GM18517 (cell line): ENCODE results near the gene C1orf105.

Experiments
- ATAC-seq: cut with Tn5 transposase; IDR thresholded peaks from one replicate; pipeline ENCODE4 v1.9.1; 2021; ENCODE audit warnings: mild to moderate bottlenecking, moderate library complexity; ENCODE audit not compliant: unreplicated experiment

The C1orf105 gene

DNA sequence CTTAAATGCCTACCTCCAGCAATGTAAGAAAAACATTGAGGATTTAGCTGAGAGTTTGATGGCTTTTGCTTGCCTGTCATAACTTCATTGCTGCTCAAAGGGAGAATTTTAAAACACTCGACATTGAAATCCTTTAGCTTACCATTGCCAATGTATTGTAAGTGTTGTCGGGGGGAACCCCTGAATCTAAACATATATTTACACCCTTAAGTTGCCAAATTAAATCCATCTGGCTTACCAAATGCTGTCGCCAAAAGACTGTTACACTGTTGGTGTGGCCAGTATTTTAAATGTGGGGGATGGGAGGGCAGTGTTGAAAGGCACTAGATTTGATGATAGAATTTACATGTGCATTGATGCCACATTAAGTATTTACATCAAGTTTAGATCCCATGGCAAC, 24.9 kb upstream of the C1orf105 start:
- no peak for ATAC-seq

- ATAC-seq: no peak
Observed at GRCh38 chr1:172397221-172397620, 23.3 kb upstream of the C1orf105 start.

DNA sequence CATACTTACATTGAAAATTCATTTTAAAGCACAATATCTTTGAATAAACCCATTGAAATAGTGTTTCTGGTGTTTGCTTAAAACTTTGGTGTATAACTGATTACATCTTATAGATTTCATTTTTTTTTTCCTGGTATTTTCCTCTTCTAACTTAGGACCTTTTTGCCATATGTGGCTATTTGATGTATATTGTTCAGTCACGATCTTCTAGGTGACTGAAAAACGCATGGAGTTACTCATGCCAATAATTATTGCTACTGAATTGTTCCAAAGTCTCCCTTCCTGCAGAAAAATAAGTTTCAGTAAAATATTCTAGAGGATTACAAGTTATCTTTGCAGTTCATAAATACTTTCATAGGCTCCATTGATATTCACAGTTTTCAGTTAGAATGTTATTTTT, 22.9 kb upstream of the C1orf105 start:
- no peak for ATAC-seq

GRCh38 chr1:172398193-172398592, 22.3 kb upstream of the C1orf105 start:
- no peak for ATAC-seq

DNA sequence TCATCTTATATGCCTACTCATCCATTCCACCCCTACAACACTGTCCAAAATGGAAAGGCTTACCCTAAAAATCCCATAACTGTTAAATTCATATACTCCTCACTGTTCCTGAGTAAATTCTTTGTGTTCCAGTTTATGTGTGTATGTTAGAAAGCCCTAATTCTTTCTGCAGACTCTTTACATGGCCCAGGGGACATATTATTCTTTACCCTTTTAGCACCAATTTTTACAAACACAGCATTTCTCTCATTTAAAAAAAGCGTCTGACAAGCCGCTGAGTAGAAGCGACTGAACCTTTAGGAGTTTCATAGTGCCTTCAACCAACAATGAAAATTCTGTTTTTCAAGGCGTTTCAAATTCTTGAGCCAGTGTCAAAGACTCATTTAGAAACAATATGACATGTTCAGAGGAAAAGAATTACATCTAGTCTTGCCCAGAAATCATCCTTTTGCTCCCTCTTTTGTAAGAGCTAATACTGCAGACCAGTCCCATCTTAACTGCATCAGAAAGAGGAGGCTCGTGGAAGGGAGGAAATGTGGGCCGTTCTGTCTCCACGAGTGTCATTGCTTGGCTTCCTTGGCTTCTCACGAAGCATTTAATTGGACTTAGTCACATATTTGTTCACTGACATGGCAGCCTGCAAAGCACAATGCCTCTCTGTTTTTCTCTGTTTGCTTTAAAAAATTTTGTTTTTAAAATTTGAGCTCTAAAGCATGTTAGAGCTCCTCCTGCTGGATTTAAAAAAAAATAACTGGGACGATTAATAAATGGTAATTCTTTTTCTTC, 21.3 kb upstream of the C1orf105 start:
- no peak for ATAC-seq

DNA sequence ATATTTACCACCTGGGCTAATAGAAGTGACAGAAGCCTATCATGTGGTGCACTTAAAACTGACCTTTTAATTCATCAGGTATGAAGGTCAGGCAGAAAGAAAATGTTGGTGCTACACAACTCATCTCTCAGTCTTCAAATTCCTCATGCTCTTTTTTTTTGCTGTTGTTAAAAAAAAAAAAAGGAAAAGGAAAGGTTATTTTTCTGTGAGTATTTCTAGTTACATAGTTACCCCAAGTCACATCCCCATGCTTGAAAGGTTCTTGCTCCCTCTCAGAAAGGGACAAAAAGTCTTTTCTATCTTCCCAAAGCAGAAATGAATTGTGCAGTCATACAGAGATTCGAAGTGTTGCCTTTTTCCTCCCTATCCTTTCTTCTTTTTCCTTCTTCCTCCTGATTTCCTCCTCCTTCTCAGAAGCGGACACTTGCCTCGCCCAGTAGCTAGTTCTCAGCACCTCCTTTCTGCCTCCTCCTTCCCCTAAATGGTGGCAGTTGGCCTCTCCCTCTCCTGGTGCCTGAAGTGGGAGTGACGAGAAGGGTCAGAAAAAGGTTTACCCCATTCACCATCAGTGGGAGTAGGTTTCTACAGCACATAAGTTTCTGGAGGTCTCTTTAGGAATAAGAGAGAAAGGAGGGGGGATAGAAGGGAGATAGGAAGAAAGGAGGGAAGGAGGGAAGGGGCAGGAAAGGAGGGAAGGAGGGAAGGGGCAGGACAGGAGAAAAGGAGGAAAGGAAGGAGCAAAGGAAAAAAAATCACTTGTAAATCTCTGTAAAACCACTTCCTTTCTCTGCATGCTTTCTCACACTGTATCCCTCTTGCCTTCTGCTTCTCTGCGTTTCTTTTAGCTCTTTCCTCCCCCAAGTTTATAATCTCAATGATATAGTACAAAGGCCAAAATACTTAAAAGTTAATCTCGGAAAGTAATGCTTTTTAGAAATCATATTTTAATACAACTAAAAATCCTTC, 20.4 kb upstream of the C1orf105 start:
- no peak for ATAC-seq

DNA sequence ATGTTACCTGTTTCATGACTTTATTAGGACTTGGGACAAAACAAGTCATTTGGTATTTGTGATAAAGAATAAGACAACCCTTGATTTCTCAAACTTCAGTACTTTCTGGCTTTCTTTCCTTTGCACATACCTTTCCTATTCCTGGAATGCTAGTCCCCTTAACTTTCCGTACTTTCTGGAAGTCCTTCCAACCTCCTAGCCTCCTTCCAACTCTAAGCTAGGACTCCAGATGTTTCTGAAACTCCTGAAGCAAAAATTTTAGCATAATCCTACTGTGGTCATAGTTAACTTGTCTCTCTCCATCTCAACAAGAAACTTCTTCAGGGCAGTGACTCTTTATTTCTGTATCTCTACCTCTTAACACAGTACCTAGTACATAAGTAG, 19.8 kb upstream of the C1orf105 start:
- no peak for ATAC-seq

DNA sequence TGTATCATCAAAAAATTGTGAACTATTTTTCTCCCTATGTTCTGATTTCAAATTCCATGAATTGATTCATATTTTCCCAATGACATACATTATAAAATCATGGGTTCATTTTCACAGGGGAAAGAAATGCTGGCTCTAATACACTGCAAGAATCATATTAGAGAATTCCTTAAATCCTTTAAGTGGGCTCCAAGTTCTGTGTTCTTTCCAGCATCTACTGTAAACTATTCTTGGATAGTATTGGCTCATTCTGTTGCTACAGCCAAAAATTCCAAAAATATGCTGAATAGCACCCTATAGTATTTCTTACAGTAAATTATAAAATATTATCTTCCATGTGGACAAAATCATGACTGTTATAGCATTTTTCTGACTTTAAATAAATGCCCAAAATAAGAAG, 19.0 kb upstream of the C1orf105 start:
- ATAC-seq: no peak

GRCh38 chr1:172401892-172402291, 18.6 kb upstream of the C1orf105 start:
- no peak for ATAC-seq

- no peak for ATAC-seq
Observed at GRCh38 chr1:172402878-172403569, 17.5 kb upstream of the C1orf105 start.

DNA sequence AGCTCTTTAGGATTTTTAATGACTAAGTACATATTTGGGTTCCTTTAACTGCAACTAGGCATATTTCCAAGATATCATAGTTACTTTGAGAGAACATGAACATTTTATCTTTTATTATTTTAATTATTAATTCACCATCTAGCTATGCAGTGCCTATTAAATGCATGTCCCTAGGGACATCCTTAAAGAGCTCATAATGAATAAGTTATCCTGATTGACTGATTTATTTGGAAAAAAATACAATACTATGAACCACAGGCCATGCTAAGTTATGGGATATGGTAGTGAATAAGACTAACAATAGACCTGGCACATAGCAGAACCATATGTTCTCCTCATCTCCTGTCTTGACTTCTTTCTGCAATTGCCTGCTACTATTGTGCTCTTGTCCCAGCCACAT, 16.4 kb upstream of the C1orf105 start:
- ATAC-seq: no peak

- no peak for ATAC-seq
Observed at GRCh38 chr1:172405912-172406311, 14.6 kb upstream of the C1orf105 start.

GRCh38 chr1:172406968-172407367, 13.5 kb upstream of the C1orf105 start:
- ATAC-seq: no peak

DNA sequence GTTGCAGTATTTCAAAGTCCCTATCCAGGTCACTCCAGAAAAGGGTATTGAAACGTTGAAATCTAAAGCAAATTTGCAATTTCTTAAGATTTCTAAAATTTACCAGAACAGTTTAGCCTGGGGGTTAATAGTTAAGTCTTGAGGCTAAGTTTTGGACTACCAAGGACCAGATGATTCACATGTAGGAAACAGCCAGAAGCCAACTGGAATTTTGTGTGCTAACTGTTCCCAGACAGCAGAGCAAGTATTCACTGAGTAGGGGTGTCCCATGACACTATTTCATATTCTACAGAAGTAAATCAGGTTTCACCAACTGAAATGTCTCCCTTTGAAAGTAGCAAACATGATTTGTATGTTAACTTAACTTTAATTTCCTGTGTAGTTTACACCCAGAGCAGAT, 11.5 kb upstream of the C1orf105 start:
- ATAC-seq: no peak

DNA sequence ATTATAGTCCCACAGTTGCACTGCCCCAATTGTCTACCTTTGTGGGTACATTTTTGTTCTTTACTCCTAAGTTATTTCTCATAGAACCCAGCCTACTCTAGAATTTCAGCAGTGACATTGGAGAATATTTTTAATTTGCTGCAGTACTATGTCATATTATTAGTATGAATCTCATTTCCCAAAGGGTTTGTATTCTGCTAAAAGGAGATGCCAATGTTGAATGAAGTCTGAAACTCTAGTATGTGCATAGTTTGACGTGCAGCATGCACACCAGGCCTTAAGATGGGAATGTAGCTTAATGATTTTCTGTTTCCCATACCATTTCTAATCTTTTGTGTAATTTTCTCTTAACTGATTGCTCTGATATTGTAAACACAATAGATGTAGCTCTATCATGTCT, 10.5 kb upstream of the C1orf105 start:
- no peak for ATAC-seq

DNA sequence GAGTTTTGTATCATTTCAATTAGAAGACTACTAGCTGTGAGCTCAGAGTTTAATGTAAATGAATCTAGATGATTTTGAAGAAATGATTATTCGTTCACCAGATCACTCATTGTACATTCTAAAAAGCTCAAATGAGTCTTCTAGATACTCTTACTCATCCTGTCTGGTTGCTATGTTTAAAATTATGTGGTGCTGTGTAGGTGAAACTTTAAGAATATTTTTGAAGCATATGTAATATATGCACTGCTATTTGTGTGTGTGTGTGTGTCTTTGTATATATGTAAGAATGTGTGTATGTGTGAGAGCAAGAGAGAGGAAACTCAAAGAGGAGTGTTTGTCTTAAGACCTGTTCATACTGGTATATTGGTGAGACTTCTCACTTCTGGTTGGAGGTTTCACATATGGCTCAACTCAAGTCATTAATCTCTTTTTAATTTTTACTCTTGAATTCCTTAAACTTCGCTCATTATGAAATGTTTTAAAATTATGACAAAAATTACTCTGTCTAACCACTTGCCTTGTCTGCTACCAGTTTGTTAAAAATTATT, 8.6 kb upstream of the C1orf105 start:
- no peak for ATAC-seq

GRCh38 chr1:172414331-172414730, 6.2 kb upstream of the C1orf105 start:
- no peak for ATAC-seq

DNA sequence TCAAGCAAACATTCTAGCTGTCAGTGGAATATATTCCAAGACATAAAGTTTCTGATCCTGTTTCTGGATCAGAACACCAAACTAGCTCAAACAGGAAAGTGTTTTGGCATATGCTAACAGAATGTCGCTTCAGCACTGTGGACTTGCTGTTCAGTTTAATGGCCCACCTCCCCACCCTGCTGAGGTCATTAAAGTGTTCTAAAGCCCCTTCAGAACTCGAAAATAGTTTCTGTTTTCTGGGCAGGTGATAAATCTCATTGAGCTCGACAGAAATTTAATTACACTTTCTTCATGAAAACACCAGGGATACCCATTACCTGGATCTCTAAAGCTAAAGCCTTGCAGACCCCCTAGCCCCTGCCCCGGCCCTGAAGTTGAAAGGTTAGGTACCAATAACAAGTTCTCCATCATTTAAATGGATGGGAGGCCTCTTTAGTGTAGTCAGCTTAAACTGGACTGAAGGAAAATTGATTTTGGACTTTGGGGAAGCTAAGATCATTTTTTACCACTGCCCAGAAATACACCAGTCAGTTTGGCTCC, 3.9 kb upstream of the C1orf105 start:
- ATAC-seq: no peak

- ATAC-seq: no peak
Observed at GRCh38 chr1:172417557-172417956, 2.9 kb upstream of the C1orf105 start.

DNA sequence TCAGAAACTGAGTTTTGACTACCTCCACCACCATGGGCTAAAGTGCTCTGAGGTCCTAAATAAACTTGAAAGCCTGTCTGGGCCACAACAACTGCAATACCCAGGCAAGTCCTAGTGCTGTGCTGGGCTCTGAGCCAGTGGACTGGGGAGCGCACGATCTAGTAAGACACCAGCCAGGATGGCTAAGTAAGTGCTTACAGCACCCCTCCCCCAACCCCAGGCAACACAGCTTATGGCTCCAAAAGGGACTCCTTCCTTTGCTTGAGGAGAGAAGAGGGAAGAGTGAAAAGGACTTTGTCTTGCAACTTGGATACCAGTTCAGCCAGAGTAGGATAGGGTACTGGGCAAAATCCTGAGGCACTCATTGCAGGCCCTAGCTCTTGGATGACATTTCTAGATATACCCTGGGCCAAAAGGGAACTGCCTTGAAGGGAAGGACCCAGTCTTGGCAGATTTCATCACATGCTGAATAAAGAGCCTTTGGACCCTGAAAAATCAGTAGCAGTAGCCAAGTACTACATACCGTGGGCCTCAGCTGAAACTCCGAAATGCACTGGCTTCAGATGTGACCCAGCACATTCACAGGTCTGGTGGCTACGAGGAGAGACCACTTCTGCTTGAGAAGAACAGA, 1.6 kb downstream of the C1orf105 start:
- ATAC-seq: no peak
